Calu3 (cell line): ENCODE results near the gene VWC2L. TPM values are rescaled to one million over a fixed set of nuclear protein-coding genes. Genes with fewer than 3 reads are reported as not detected.
A peak's percentile ranks its signal among the peaks of the same experiment; 100 is the strongest.

Source experiments
- BruUV-seq: library from RNA; stranded (reverse); fragments of 400-500 nt; replicated peaks from 2 replicates; lab custom pipeline; 2021; lab: Mats Ljungman, UMichigan
- CTCF ChIA-PET: fragments of 300-600 bp; sonication (Branson Sonifier 250); formaldehyde crosslinking; loops from one replicate; lab custom pipeline; 2022; ENCODE audit warnings: antibody characterized with exemption; lab: Charles Lee
- DNase-seq: peaks from one replicate; pipeline ENCODE4 v3.0.0; 2022
- H3K27ac Mint-ChIP-seq: one replicate; pipeline ENCODE4 v1.8.0; 2022; ENCODE audit warnings: mixed read lengths; ENCODE audit not compliant: unreplicated experiment
- H3K27me3 Mint-ChIP-seq: one replicate; pipeline ENCODE4 v1.8.0; 2022; ENCODE audit warnings: mixed read lengths; ENCODE audit not compliant: unreplicated experiment
- H3K36me3 Mint-ChIP-seq: one replicate; pipeline ENCODE4 v1.8.0; 2022; ENCODE audit warnings: mild to moderate bottlenecking, moderate library complexity, mixed read lengths; ENCODE audit not compliant: insufficient read depth, unreplicated experiment
- H3K4me1 Mint-ChIP-seq: one replicate; pipeline ENCODE4 v1.8.0; 2022; ENCODE audit warnings: mild to moderate bottlenecking, low read depth, mixed read lengths; ENCODE audit not compliant: unreplicated experiment
- H3K4me3 Mint-ChIP-seq: one replicate; pipeline ENCODE4 v1.8.0; 2022; ENCODE audit warnings: mild to moderate bottlenecking, low read depth, moderate library complexity, mixed read lengths; ENCODE audit not compliant: unreplicated experiment
- H3K9me3 Mint-ChIP-seq: one replicate; pipeline ENCODE4 v1.8.0; 2022; ENCODE audit warnings: low read depth, mixed read lengths; ENCODE audit not compliant: unreplicated experiment
- CTCF ChIP-seq: fragments of 200-600 bp; IDR thresholded peaks from one replicate; pipeline ENCODE4 v1.8.0; 2022; ENCODE audit warnings: antibody characterized with exemption; ENCODE audit not compliant: unreplicated experiment
- intact Hi-C: fragments of 100-400 bp; cut with micrococcal nuclease; formaldehyde crosslinking; loops from one replicate; pipeline ENCODE4 v1.10.0; 2022; ENCODE audit not compliant: unreplicated experiment
- total RNA-seq: library from RNA; stranded (reverse); gene quantifications from 2 replicates; pipeline ENCODE4 v1.2.3, GENCODE V29; 2022

Gene VWC2L
- total RNA-seq, 1 experiment from 2014 or later, result not detected

- intact Hi-C loops, result no loop called here
- BruUV-seq, result no TSS peak
- CTCF ChIA-PET, result no interaction called here
- DNase-seq, result no peak
- Mint-ChIP-seq H3K9me3 (no peaks in the 10 kb centered on the region), H3K27me3 (no peaks in the 10 kb centered on the region), H3K36me3 (no peaks in the 10 kb centered on the region), H3K4me3 (no peak overlapping the region), H3K27ac (no peak overlapping the region), H3K4me1 (peaks cover 20% of the 10 kb centered on the region)
- no peak for TF ChIP-seq CTCF
These were observed 154.4 kb downstream of the VWC2L start for GRCh38 chr2:214565246-214565645.

- intact Hi-C loops, result no loop called here
- Mint-ChIP-seq H3K4me1 (peaks cover 20% of the 10 kb centered on the region), H3K27me3 (no peaks in the 10 kb centered on the region), H3K4me3 (no peak overlapping the region), H3K27ac (no peak overlapping the region), H3K36me3 (no peaks in the 10 kb centered on the region), H3K9me3 (no peaks in the 10 kb centered on the region)
- no peak for TF ChIP-seq CTCF
- CTCF ChIA-PET, result interaction anchor here (0.6 kb wide), 2 partner anchors 12 to 25 kb away, joined by 3 to 4 read pairs; no protein-coding TSS in a partner anchor
- no peak for DNase-seq
- no TSS peak for BruUV-seq
These were observed 155.6 kb downstream of the VWC2L start for GRCh38 chr2:214566457-214566856.

GRCh38 chr2:214569419-214570035, 158.7 kb downstream of the VWC2L start:
- no peak for TF ChIP-seq CTCF
- no peak for DNase-seq
- intact Hi-C loops, result loop anchor here (2.0 kb wide), 1 partner anchor 19 kb away; no protein-coding TSS in a partner anchor
- no peaks in the 10 kb centered on the region for H3K27me3 Mint-ChIP-seq
- H3K27ac Mint-ChIP-seq, result peak overlapping the region; percentile 31
- peaks cover 20% of the 10 kb centered on the region for H3K4me1 Mint-ChIP-seq
- H3K36me3 Mint-ChIP-seq, result no peaks in the 10 kb centered on the region
- H3K9me3 Mint-ChIP-seq, result no peaks in the 10 kb centered on the region
- no TSS peak for BruUV-seq
- H3K4me3 Mint-ChIP-seq, result no peak overlapping the region
- CTCF ChIA-PET, result interaction anchor here (0.5 kb wide), 1 partner anchor 936 kb away, joined by 4 read pairs; no protein-coding TSS in a partner anchor

- Mint-ChIP-seq H3K4me1 (peaks cover 10% of the 10 kb centered on the region), H3K27ac (no peak overlapping the region), H3K4me3 (no peak overlapping the region), H3K9me3 (no peaks in the 10 kb centered on the region), H3K36me3 (no peaks in the 10 kb centered on the region), H3K27me3 (no peaks in the 10 kb centered on the region)
- CTCF ChIA-PET, result interaction anchor here (0.6 kb wide), 1 partner anchor 1329 kb away, joined by 6 read pairs; no protein-coding TSS in a partner anchor
- intact Hi-C loops, result no loop called here
- BruUV-seq, result no TSS peak
- TF ChIP-seq CTCF, result no peak
- no peak for DNase-seq
These were observed 163.4 kb downstream of the VWC2L start for GRCh38 chr2:214574084-214574781.
